Right lobe of liver (tissue), 6 donors: ENCODE results near the gene LGR5. TPM values are rescaled to one million over a fixed set of nuclear protein-coding genes. Genes with fewer than 3 reads are reported as not detected.

Experiments
- ATAC-seq, 4 donors: fragments of 200-7000 bp; cut with Tn5 transposase; one replicate each; pipeline ENCODE4 v1.9.1; 2020; ENCODE audit warnings: mild to moderate bottlenecking in 4 of 4, moderate library complexity in 4 of 4
- DNase-seq, 3 donors: peaks; one replicate each; pipeline ENCODE4 v3.0.0-alpha.2; 2020
- H3K27ac ChIP-seq, 3 donors: fragments of 200-600 bp; one replicate each; pipeline ENCODE4 v1.8.0; 2022
- H3K27me3 ChIP-seq, 2 donors: fragments of 200-600 bp; one replicate each; pipeline ENCODE4 v1.8.0; 2022
- H3K36me3 ChIP-seq, 4 donors: fragments of 200-600 bp; sonication (generic) in 1 of 4; one replicate each; pipeline versions ENCODE4 v1.5.1 to v1.8.0; 2017 to 2022; ENCODE audit warnings: control low read depth in 1 of 4
- H3K4me1 ChIP-seq, 4 donors: fragments of 200-600 bp; sonication (generic) in 1 of 4; one replicate each; pipeline versions ENCODE4 v1.5.1 to v1.8.0; 2017 to 2022; ENCODE audit warnings: control low read depth in 1 of 4
- H3K4me3 ChIP-seq, 3 donors: fragments of 200-600 bp; one replicate each; pipeline ENCODE4 v1.8.0; 2022
- H3K9me3 ChIP-seq, 4 donors: fragments of 200-600 bp; sonication (generic) in 1 of 4; one replicate each; pipeline versions ENCODE4 v1.5.1 to v1.8.0; 2017 to 2022; ENCODE audit warnings: control low read depth in 1 of 4
- POLR2A ChIP-seq: fragments of 450-650 bp; IDR thresholded peaks from one replicate; pipeline ENCODE4 v1.6.1; 2017; ENCODE audit warnings: antibody characterized with exemption, mild to moderate bottlenecking
- WGBS: methylation state at CpG from one replicate; pipeline ENCODE4 v1.1.6; 2018; ENCODE audit warnings: low coverage, low lambda C conversion rate; ENCODE audit not compliant: insufficient coverage; ENCODE audit errors: missing lambda C conversion rate; 5-methylcytosine and 5-hydroxymethylcytosine counted together
- intact Hi-C, 2 donors: fragments of 100-400 bp; cut with DNase I; formaldehyde crosslinking; loops; one replicate each; pipeline versions ENCODE4 v1.11.2 to v1.14.1; 2022
- total RNA-seq, 6 experiments: library from RNA; depleted of rRNA in 2 of 6; stranded (reverse); fragments of >200 nt in 2 of 6; fragmentation: NEBNext Ultra II Directional in 3 of 6; extraction: Animal tissue kit (Norgen Biotek cat#: 25700) in 3 of 6; gene quantifications; one replicate each; pipeline versions ENCODE4 v1.1.0 to v1.2.4, GENCODE V29; 2016 to 2023
- TF ChIP-seq, protein P1 (sequence below), 4 donors: fragments of 200-600 bp in 3 of 4; fragments of 450-650 bp in 1 of 4; IDR thresholded peaks; one replicate each; pipeline versions ENCODE4 v1.5.1 to v1.8.0; 2016 to 2022; ENCODE audit warnings: antibody characterized with exemption in 4 of 4, mild to moderate bottlenecking in 2 of 4
- donor health status: DM: no; HTN: yes; CAD: no.
- donor health status: DM: no; HTN: no; CAD: no.
- donor health status: DM: no; HTN: no; CAD: no.
- donor health status: DM: no; HTN: yes; CAD: no.
- donor health status: DM: no; HTN: yes; CAD: no.

Gene LGR5
- total RNA-seq, 6 experiments from 2014 or later: 0.11 to 0.31 (median 0.17) TPM

DNA sequence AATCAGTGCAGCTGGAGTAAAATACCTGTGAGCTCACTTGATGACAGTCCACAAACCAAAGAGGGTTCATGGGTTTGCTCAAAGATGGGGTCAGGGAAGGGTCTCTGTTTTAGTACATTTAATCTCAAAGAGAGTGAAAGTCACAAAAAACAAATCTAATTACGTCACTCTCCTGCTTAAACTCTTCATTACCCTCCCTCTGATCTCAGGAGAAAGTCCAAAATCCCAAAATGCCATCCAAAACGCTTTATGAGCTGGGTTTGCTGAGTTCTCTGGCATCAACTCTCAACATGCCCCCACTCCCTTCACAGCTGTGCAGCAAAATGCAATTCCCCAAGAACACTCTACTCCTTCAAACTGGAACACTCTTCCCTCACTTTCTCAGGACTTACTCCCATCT, 40.4 kb upstream of the LGR5 start:
- no peaks in the 10 kb centered on the region for H3K9me3 ChIP-seq
- no peaks in the 10 kb centered on the region for H3K4me1 ChIP-seq
- WGBS: 32% methylated on average over 2 of the region's 2 CpGs
- H3K36me3 ChIP-seq: no peaks in the 10 kb centered on the region
- no peak for TF ChIP-seq POLR2A
- TF ChIP-seq, protein P1, sequence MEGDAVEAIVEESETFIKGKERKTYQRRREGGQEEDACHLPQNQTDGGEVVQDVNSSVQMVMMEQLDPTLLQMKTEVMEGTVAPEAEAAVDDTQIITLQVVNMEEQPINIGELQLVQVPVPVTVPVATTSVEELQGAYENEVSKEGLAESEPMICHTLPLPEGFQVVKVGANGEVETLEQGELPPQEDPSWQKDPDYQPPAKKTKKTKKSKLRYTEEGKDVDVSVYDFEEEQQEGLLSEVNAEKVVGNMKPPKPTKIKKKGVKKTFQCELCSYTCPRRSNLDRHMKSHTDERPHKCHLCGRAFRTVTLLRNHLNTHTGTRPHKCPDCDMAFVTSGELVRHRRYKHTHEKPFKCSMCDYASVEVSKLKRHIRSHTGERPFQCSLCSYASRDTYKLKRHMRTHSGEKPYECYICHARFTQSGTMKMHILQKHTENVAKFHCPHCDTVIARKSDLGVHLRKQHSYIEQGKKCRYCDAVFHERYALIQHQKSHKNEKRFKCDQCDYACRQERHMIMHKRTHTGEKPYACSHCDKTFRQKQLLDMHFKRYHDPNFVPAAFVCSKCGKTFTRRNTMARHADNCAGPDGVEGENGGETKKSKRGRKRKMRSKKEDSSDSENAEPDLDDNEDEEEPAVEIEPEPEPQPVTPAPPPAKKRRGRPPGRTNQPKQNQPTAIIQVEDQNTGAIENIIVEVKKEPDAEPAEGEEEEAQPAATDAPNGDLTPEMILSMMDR (IDR thresholded peaks at IDR 0.05): no peak
- no peak overlapping the region for H3K27ac ChIP-seq
- intact Hi-C loops: no loop called here
- DNase-seq (no peak), ATAC-seq (no peak)
- no peaks in the 10 kb centered on the region for H3K27me3 ChIP-seq
- H3K4me3 ChIP-seq: no peak overlapping the region

DNA sequence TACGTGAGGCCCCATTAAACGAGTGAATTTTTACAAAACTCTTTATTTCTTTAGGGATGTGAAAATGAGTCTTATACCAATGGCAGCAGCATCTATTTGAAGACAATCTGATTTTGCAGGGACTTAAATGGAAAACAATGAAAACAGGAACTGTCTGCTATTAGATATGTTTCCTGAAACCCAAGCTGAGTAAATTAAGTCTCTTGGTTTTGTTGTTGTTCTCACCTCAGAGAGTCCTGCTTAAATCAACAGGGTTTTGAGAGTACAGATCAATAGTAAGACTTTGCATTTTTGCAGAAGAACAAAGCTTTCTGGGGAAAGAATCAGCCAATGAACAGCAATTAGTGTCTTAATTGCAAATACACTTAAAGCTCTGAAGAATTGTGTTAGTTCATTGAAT, 39.1 kb upstream of the LGR5 start:
- H3K9me3 ChIP-seq: no peaks in the 10 kb centered on the region
- no peaks in the 10 kb centered on the region for H3K36me3 ChIP-seq
- DNase-seq: no peak
- H3K27me3 ChIP-seq: no peaks in the 10 kb centered on the region
- no peak for TF ChIP-seq POLR2A
- TF ChIP-seq, protein P1 (IDR thresholded peaks at IDR 0.05): no peak
- no peak overlapping the region for H3K4me3 ChIP-seq
- WGBS: 57% methylated on average over 2 of the region's 2 CpGs
- H3K27ac ChIP-seq: no peak overlapping the region
- H3K4me1 ChIP-seq: no peaks in the 10 kb centered on the region
- intact Hi-C loops: no loop called here
- no peak for ATAC-seq

DNA sequence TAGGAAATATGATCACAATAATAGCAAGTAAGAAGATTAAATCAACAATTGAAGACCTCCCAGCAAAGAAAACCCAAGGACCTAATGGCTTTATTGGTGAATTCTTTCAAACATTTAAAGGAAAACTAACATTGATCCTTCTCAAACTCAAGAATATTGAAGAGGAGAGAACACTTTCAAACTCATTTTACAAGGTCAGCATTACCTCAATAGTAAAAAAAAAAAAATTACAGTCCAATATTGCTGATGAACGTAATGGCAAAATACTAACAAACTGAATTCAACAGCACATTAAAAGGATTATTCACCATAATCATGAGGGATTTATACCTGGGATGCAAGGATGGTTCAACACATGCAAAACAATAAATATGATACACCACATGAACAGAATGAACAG, 33.7 kb upstream of the LGR5 start:
- Histone ChIP-seq H3K36me3 (no peaks in the 10 kb centered on the region), H3K4me1 (no peaks in the 10 kb centered on the region), H3K9me3 (no peaks in the 10 kb centered on the region), H3K27me3 (no peaks in the 10 kb centered on the region), H3K27ac (no peak overlapping the region), H3K4me3 (no peak overlapping the region)
- ATAC-seq (no peak), DNase-seq (no peak)
- 67% methylated on average over 1 of the region's 1 CpG for WGBS
- TF ChIP-seq, protein P1 (IDR thresholded peaks at IDR 0.05): no peak
- TF ChIP-seq POLR2A: no peak
- intact Hi-C loops: no loop called here

DNA sequence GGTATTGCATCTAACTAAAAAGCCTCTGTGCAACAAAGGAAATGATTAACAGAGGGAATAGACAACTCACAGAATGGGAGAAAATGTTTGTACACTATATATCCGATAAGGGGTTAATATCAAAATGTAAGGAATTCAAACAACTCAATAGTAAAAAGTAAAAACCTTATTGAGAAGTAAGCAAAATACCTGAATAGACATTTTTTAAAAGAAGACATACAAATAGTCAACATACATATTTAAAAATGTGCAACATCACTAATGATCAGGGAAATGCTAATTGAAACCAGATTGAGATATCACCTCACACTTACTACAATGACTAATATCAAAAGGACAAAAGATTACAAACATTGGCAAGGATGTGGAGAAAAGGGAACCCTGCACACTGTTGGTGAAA, 31.9 kb upstream of the LGR5 start:
- TF ChIP-seq, protein P1 (IDR thresholded peaks at IDR 0.05): no peak
- TF ChIP-seq POLR2A: no peak
- 80% methylated on average over 1 of the region's 1 CpG for WGBS
- intact Hi-C loops: no loop called here

DNA sequence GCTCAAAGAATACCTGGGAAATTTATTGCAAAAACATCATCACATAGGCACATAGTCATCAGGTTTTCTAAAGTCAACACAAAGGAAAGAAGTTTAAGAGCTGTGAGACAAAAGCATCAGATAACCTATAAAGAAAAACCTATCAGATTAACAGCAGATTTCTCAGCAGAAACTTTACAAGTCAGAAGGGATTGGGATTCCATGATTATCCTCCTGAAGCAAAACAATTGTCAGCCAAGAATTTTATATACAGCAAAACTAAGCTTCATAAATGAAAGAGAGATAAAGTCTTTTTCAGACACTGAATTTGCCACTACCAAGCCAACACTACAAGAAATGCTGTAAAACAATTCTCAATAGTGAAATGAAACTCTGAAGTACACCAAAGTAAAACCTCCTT, 28.8 kb upstream of the LGR5 start:
- Histone ChIP-seq H3K27ac (no peak overlapping the region), H3K4me3 (no peak overlapping the region), H3K4me1 (no peaks in the 10 kb centered on the region), H3K9me3 (no peaks in the 10 kb centered on the region), H3K27me3 (no peaks in the 10 kb centered on the region), H3K36me3 (no peaks in the 10 kb centered on the region)
- intact Hi-C loops: no loop called here
- TF ChIP-seq POLR2A: no peak
- TF ChIP-seq, protein P1 (IDR thresholded peaks at IDR 0.05): no peak
- DNase-seq (no peak), ATAC-seq (no peak)

More for the DNA sequence above, 31.9 kb upstream of the LGR5 start:
- H3K36me3 ChIP-seq: no peaks in the 10 kb centered on the region
- ATAC-seq (no peak), DNase-seq (no peak)
- H3K4me1 ChIP-seq: no peaks in the 10 kb centered on the region
- H3K27ac ChIP-seq: no peak overlapping the region
- no peak overlapping the region for H3K4me3 ChIP-seq
- no peaks in the 10 kb centered on the region for H3K27me3 ChIP-seq
- H3K9me3 ChIP-seq: no peaks in the 10 kb centered on the region
